Panc1 (cell line): Measurements from ENCODE around the gene CLP1. TPM values are rescaled to one million over a fixed set of nuclear protein-coding genes. Genes with fewer than 3 reads are reported as not detected.

Experiments used
- ATAC-seq: fragments of 200-7000 bp; cut with Tn5 transposase; 2 replicates; pipeline ENCODE4 v1.9.1; 2020; ENCODE audit warnings: mild to moderate bottlenecking, moderate library complexity
- BruUV-seq: library from RNA; stranded (reverse); fragments of 400-500 nt; replicated peaks from 2 replicates; lab custom pipeline; 2021; lab: Mats Ljungman, UMichigan
- CTCF ChIA-PET: fragments of 300-600 bp; sonication (Branson Sonifier 250); formaldehyde crosslinking; loops from one replicate; lab custom pipeline; 2022; ENCODE audit warnings: antibody characterized with exemption; lab: Charles Lee
- POLR2A ChIA-PET: fragments of 300-600 bp; sonication (Branson Sonifier 250); formaldehyde crosslinking; loops from one replicate; lab custom pipeline; 2022; ENCODE audit warnings: antibody characterized with exemption; lab: Charles Lee
- DNase-seq: peaks from one replicate; pipeline ENCODE4 v3.0.0-alpha.2; 2010; ENCODE audit warnings: low read depth, low spot score
- H3K27ac ChIP-seq: 2 replicates; pipeline ENCODE4 v1.5.1; 2011; ENCODE audit warnings: mild to moderate bottlenecking, low read length, inconsistent platforms
- H3K27me3 ChIP-seq: fragments of 200-500 bp; sonication (Bioruptor generic); 2 replicates; pipeline ENCODE4 v1.6.0; 2014; ENCODE audit warnings: low read length, inconsistent platforms; ENCODE audit not compliant: control insufficient read depth, insufficient read depth
- H3K36me3 ChIP-seq: fragments of 200-500 bp; sonication (Bioruptor generic); 2 replicates; pipeline ENCODE4 v1.5.1; 2014; ENCODE audit warnings: inconsistent platforms, mild to moderate bottlenecking, low read length, moderate library complexity; ENCODE audit not compliant: control insufficient read depth, insufficient read depth
- H3K4me1 ChIP-seq: 2 replicates; pipeline ENCODE4 v1.5.1; 2011; ENCODE audit warnings: inconsistent platforms, mild to moderate bottlenecking, low read length, moderate library complexity; ENCODE audit not compliant: control insufficient read depth, insufficient read depth
- H3K4me3 ChIP-seq, 2 experiments: 2 replicates each; pipeline ENCODE4 v1.5.1; 2011 to 2012; ENCODE audit warnings: low read depth in 2 of 2, low read length in 2 of 2, mild to moderate bottlenecking in 2 of 2, inconsistent platforms in 1 of 2, moderate library complexity in 1 of 2
- H3K9me3 ChIP-seq: fragments of 200-500 bp; sonication (Bioruptor generic); 2 replicates; pipeline ENCODE4 v1.5.1; 2014; ENCODE audit warnings: low read depth, mild to moderate bottlenecking, inconsistent platforms, low read length, moderate library complexity; ENCODE audit not compliant: control insufficient read depth, insufficient read depth
- CTCF ChIP-seq: fragments of 450-650 bp; IDR thresholded peaks from 2 replicates; pipeline ENCODE4 v1.5.1; 2017; ENCODE audit warnings: mild to moderate bottlenecking
- POLR2AphosphoS5 ChIP-seq: IDR thresholded peaks from 2 replicates; pipeline ENCODE4 v1.6.1; 2012; ENCODE audit warnings: mild to moderate bottlenecking, low read depth, low read length, moderate library complexity
- REST ChIP-seq, 2 experiments: IDR thresholded peaks; 2 replicates each; pipeline ENCODE4 v1.6.1; 2011 to 2012; ENCODE audit warnings: low read depth in 2 of 2, control low read depth in 1 of 2, low read length in 1 of 2, mild to moderate bottlenecking in 1 of 2, moderate library complexity in 1 of 2; ENCODE audit not compliant: insufficient read depth in 1 of 2
- SIN3A ChIP-seq: IDR thresholded peaks from 2 replicates; pipeline ENCODE4 v1.6.1; 2012; ENCODE audit warnings: low read depth, mild to moderate bottlenecking, low read length, moderate library complexity, borderline replicate concordance; ENCODE audit not compliant: insufficient read depth
- TCF7L2 ChIP-seq: IDR thresholded peaks from 2 replicates; pipeline ENCODE4 v1.6.1; 2011; ENCODE audit warnings: mild to moderate bottlenecking, low read depth, low read length, inconsistent platforms
- in situ Hi-C: cut with HindIII; loops from 2 replicates; pipeline ENCODE4 v1.10.0; 2016; ENCODE audit warnings: low sequenced_read_pairs, low pct_unique_long_range_greater_than_20kb
- intact Hi-C: fragments of 100-400 bp; cut with micrococcal nuclease; formaldehyde crosslinking; loops from one replicate; pipeline ENCODE4 v1.10.0; 2022; ENCODE audit not compliant: unreplicated experiment
- total RNA-seq: library from RNA; stranded (reverse); gene quantifications from one replicate; pipeline ENCODE4 v1.2.1, GENCODE V29; 2021; ENCODE audit not compliant: unreplicated experiment

The CLP1 gene
- total RNA-seq, 1 experiment from 2014 or later, result 17.7 TPM

GRCh38 chr11:57659669-57660068 is 2.1 kb downstream of the CLP1 start:
- DNase-seq (no peak), ATAC-seq (no peak)
- Histone ChIP-seq H3K4me3 (no peak overlapping the region), H3K4me1 (peaks cover 9% of the 10 kb centered on the region), H3K36me3 (peaks cover 10% of the 10 kb centered on the region), H3K27ac (no peak overlapping the region), H3K9me3 (no peaks in the 10 kb centered on the region), H3K27me3 (no peaks in the 10 kb centered on the region)
- no TSS peak for BruUV-seq
- TF ChIP-seq POLR2AphosphoS5, result no peak
- TF ChIP-seq TCF7L2, result no peak
- TF ChIP-seq CTCF, result no peak
- no peak for TF ChIP-seq REST (IDR thresholded peaks at IDR 0.05; ENCODE audit: insufficient read depth in 1 of 2, low read depth in 2 of 2, low read length in 1 of 2)
- no peak for TF ChIP-seq SIN3A
- in situ Hi-C loops (no loop called here), intact Hi-C loops (no loop called here)
- CTCF ChIA-PET, result no interaction called here
- POLR2A ChIA-PET, result no interaction called here

- BruUV-seq, result no TSS peak
- DNase-seq (no peak), ATAC-seq (no peak)
- Histone ChIP-seq H3K4me1 (peaks cover 9% of the 10 kb centered on the region), H3K36me3 (peaks cover 10% of the 10 kb centered on the region), H3K27ac (no peak overlapping the region), H3K27me3 (no peaks in the 10 kb centered on the region), H3K4me3 (no peak overlapping the region), H3K9me3 (no peaks in the 10 kb centered on the region)
- ChIA-PET CTCF (no interaction called here), POLR2A (no interaction called here)
- intact Hi-C loops, result no loop called here
- no peak for TF ChIP-seq REST (IDR thresholded peaks at IDR 0.05; ENCODE audit: insufficient read depth in 1 of 2, low read depth in 2 of 2, low read length in 1 of 2)
- no peak for TF ChIP-seq TCF7L2
- no peak; the same call in 1 of the 2 replicates for TF ChIP-seq CTCF
- no peak for TF ChIP-seq POLR2AphosphoS5
- TF ChIP-seq SIN3A, result no peak
- in situ Hi-C loops, result no loop called here
Observed at GRCh38 chr11:57662893-57663292, 5.3 kb downstream of the CLP1 start.
